GM19463 (cell line): ENCODE data around the gene EVX2.

Source experiments
- ATAC-seq: cut with Tn5 transposase; IDR thresholded peaks from one replicate; pipeline ENCODE4 v1.9.1; 2021; ENCODE audit warnings: mild to moderate bottlenecking, moderate library complexity; ENCODE audit not compliant: unreplicated experiment

The EVX2 gene

GRCh38 chr2:176067589-176068418 lies 16.0 kb downstream of the EVX2 start:
- ATAC-seq = no peak

- ATAC-seq = no peak
Measured at GRCh38 chr2:176066645-176067588, 16.8 kb downstream of the EVX2 start.

GRCh38 chr2:176063958-176064357 lies 19.8 kb downstream of the EVX2 start:
- peak; percentile 51 for ATAC-seq

- no peak for ATAC-seq
Measured at GRCh38 chr2:176056406-176056805, 27.4 kb downstream of the EVX2 start.

GRCh38 chr2:176039375-176039774 lies 44.4 kb downstream of the EVX2 start:
- ATAC-seq = no peak

- ATAC-seq = no peak
Measured at GRCh38 chr2:176038694-176039093, 45.1 kb downstream of the EVX2 start.

- ATAC-seq = no peak
Measured at GRCh38 chr2:176035013-176035691, 48.6 kb downstream of the EVX2 start.

- no peak for ATAC-seq
Measured at GRCh38 chr2:176027806-176028205, 56.0 kb downstream of the EVX2 start.
